PC-3 (cell line): ENCODE results near the gene PTH1R. TPM values are rescaled to one million over a fixed set of nuclear protein-coding genes. Genes with fewer than 3 reads are reported as not detected.

Experiments
- ATAC-seq: fragments of 200-7000 bp; cut with Tn5 transposase; 2 replicates; pipeline ENCODE4 v1.9.1; 2020; ENCODE audit warnings: mild to moderate bottlenecking, moderate library complexity
- BruUV-seq: library from RNA; stranded (reverse); fragments of 400-500 nt; replicated peaks from 2 replicates; lab custom pipeline; 2021; lab: Mats Ljungman, UMichigan
- CTCF ChIA-PET: fragments of 300-600 bp; sonication (Branson Sonifier 250); formaldehyde crosslinking; loops from one replicate; lab custom pipeline; 2022; ENCODE audit warnings: antibody characterized with exemption; lab: Charles Lee
- POLR2A ChIA-PET: fragments of 300-600 bp; sonication (Branson Sonifier 250); formaldehyde crosslinking; loops from one replicate; lab custom pipeline; 2022; ENCODE audit warnings: antibody characterized with exemption; ENCODE audit not compliant: unreplicated experiment; lab: Charles Lee
- DNase-seq: peaks from one replicate; pipeline ENCODE4 v3.0.0-alpha.2; 2015
- H2AFZ ChIP-seq: fragments of 300-600 bp; sonication (generic); 2 replicates; pipeline ENCODE4 v1.6.0; 2016; ENCODE audit warnings: antibody characterized with exemption, low read length
- H3F3A ChIP-seq: fragments of 300-600 bp; sonication (generic); one replicate; pipeline ENCODE4 v1.6.0; 2017; ENCODE audit warnings: antibody characterized with exemption, low read length, control low read depth, mild to moderate bottlenecking; ENCODE audit not compliant: unreplicated experiment
- H3K27ac ChIP-seq: fragments of 300-600 bp; sonication (generic); 2 replicates; pipeline ENCODE4 v1.5.1; 2016; ENCODE audit warnings: mild to moderate bottlenecking, low read length
- H3K27me3 ChIP-seq: fragments of 300-600 bp; sonication (generic); 2 replicates; pipeline ENCODE4 v1.6.1; 2016; ENCODE audit warnings: low read length, mixed read lengths
- H3K36me3 ChIP-seq: fragments of 300-600 bp; sonication (generic); 2 replicates; pipeline ENCODE4 v1.6.1; 2016; ENCODE audit warnings: low read depth, mixed run types, low read length, mixed read lengths
- H3K4me1 ChIP-seq: fragments of 300-600 bp; sonication (generic); 2 replicates; pipeline ENCODE4 v1.5.1; 2016; ENCODE audit warnings: low read length; ENCODE audit not compliant: insufficient read depth
- H3K4me2 ChIP-seq: fragments of 300-600 bp; sonication (generic); 2 replicates; pipeline ENCODE4 v1.6.0; 2016; ENCODE audit warnings: low read length
- H3K4me3 ChIP-seq: fragments of 300-600 bp; sonication (generic); 2 replicates; pipeline ENCODE4 v1.5.1; 2016; ENCODE audit warnings: mild to moderate bottlenecking, low read length, mixed read lengths
- H3K79me2 ChIP-seq: fragments of 300-600 bp; sonication (generic); 2 replicates; pipeline ENCODE4 v1.6.1; 2017; ENCODE audit warnings: low read length, mixed read lengths
- H3K9ac ChIP-seq: fragments of 300-600 bp; sonication (generic); 2 replicates; pipeline ENCODE4 v1.6.0; 2016; ENCODE audit warnings: mild to moderate bottlenecking, low read length
- H3K9me2 ChIP-seq: fragments of 300-600 bp; sonication (generic); replicated peaks from 2 replicates; pipeline ENCODE4 v1.6.1; 2016; ENCODE audit warnings: mixed run types, low read length, mixed read lengths
- H3K9me3 ChIP-seq: fragments of 300-600 bp; sonication (generic); 2 replicates; pipeline ENCODE4 v1.6.1; 2016; ENCODE audit warnings: low read length, mixed read lengths
- H4K20me1 ChIP-seq: fragments of 300-600 bp; sonication (generic); 2 replicates; pipeline ENCODE4 v1.6.1; 2016; ENCODE audit warnings: low read length, mixed read lengths
- EZH2 ChIP-seq: fragments of 300-600 bp; sonication (generic); IDR thresholded peaks from one replicate; pipeline ENCODE4 v1.6.1; 2017; ENCODE audit warnings: antibody characterized with exemption, mild to moderate bottlenecking, low read length; ENCODE audit not compliant: unreplicated experiment
- EZH2phosphoT487 ChIP-seq: fragments of 300-600 bp; sonication (generic); IDR thresholded peaks from 2 replicates; pipeline ENCODE4 v1.6.1; 2018; ENCODE audit warnings: mild to moderate bottlenecking, antibody characterized with exemption, low read length, borderline replicate concordance
- intact Hi-C: fragments of 100-400 bp; cut with micrococcal nuclease; formaldehyde crosslinking; loops from 2 replicates; pipeline ENCODE4 v1.9.0; 2023
- total RNA-seq: library from RNA; depleted of rRNA; stranded (reverse); fragments of >200 nt; gene quantifications from 2 replicates; pipeline ENCODE4 v1.2.3, GENCODE V29; 2014
- TF ChIP-seq, protein P1 (sequence below): fragments of 300-600 bp; sonication (generic); conservative IDR thresholded peaks from 2 replicates; pipeline ENCODE4 v1.5.1; 2017; ENCODE audit warnings: antibody characterized with exemption, low read depth, mild to moderate bottlenecking, low read length

The PTH1R gene
- total RNA-seq, 1 experiment from 2014 or later = not detected

DNA sequence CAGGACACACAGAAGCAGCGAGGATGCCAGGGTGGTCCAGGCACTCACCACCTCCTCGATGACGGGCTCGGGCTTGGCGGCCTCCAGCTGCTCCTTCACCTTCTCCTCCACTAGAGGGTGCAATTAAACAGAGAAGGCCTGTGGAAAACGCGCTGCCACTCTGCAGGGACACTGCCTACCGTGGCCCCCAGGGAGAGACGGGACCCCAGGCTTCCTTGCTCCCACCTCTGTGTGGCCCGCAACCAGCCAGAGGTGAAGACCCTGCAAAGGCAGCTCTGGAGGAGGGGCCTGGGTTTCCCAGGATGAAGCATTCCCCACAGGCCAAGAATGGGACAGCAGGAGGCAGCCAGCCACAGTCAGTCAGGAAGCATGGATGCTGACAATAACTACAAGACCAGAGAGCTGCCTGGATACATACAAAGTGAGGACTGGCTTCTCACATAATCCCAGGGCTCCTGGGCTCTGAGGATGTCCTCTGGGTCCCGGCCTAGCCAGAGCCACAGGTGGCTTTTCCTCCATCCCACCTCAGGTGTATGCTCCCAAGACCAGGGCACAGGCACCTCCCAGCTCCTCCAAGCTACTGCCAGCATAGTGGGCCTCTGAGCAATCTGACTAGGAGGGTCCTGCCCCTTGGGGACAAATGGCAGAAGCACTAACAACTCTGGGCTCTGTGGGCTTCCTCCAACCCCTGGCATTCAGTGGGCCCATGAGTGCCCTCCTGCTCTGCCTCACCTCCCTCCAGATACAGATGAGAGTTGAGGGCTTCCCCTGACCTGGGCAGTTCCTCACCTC lies 46.2 kb downstream of the PTH1R start:
- H3K27ac ChIP-seq = no peak overlapping the region
- H4K20me1 ChIP-seq = 0 out of 2 replicates have a peak, but pooled peaks cover 7% of the 10 kb centered on the region
- intact Hi-C loops = loop anchor here (5.0 kb wide), 1 partner anchor 74 kb away; no protein-coding TSS in a partner anchor
- no peaks in the 10 kb centered on the region for H3K4me1 ChIP-seq
- CTCF ChIA-PET = interaction anchor here (0.5 to 1.3 kb wide), 7 partner anchors 12 to 99 kb away, joined by 3 to 8 read pairs (median 4); no protein-coding TSS in a partner anchor
- no peaks in the 10 kb centered on the region for H3F3A ChIP-seq
- H3K9me3 ChIP-seq = no peaks in the 10 kb centered on the region
- no peaks in the 10 kb centered on the region for H3K9me2 ChIP-seq
- H3K36me3 ChIP-seq = peaks cover 84% of the 10 kb centered on the region
- H3K9ac ChIP-seq = no peak overlapping the region
- no peak overlapping the region for H3K4me3 ChIP-seq
- peaks cover 19% of the 10 kb centered on the region for H3K79me2 ChIP-seq
- ATAC-seq (peak; percentile 80), DNase-seq (peak; percentile 54)
- no peak overlapping the region for H2AFZ ChIP-seq
- TF ChIP-seq EZH2phosphoT487 = no peak
- TF ChIP-seq, protein P1, sequence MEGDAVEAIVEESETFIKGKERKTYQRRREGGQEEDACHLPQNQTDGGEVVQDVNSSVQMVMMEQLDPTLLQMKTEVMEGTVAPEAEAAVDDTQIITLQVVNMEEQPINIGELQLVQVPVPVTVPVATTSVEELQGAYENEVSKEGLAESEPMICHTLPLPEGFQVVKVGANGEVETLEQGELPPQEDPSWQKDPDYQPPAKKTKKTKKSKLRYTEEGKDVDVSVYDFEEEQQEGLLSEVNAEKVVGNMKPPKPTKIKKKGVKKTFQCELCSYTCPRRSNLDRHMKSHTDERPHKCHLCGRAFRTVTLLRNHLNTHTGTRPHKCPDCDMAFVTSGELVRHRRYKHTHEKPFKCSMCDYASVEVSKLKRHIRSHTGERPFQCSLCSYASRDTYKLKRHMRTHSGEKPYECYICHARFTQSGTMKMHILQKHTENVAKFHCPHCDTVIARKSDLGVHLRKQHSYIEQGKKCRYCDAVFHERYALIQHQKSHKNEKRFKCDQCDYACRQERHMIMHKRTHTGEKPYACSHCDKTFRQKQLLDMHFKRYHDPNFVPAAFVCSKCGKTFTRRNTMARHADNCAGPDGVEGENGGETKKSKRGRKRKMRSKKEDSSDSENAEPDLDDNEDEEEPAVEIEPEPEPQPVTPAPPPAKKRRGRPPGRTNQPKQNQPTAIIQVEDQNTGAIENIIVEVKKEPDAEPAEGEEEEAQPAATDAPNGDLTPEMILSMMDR = peak; percentile 91
- no TSS peak for BruUV-seq
- H3K27me3 ChIP-seq = no peaks in the 10 kb centered on the region
- H3K4me2 ChIP-seq = no peak overlapping the region
- POLR2A ChIA-PET = interaction anchor here (0.6 kb wide), 1 partner anchor 12 kb away, joined by 3 read pairs; no protein-coding TSS in a partner anchor

DNA sequence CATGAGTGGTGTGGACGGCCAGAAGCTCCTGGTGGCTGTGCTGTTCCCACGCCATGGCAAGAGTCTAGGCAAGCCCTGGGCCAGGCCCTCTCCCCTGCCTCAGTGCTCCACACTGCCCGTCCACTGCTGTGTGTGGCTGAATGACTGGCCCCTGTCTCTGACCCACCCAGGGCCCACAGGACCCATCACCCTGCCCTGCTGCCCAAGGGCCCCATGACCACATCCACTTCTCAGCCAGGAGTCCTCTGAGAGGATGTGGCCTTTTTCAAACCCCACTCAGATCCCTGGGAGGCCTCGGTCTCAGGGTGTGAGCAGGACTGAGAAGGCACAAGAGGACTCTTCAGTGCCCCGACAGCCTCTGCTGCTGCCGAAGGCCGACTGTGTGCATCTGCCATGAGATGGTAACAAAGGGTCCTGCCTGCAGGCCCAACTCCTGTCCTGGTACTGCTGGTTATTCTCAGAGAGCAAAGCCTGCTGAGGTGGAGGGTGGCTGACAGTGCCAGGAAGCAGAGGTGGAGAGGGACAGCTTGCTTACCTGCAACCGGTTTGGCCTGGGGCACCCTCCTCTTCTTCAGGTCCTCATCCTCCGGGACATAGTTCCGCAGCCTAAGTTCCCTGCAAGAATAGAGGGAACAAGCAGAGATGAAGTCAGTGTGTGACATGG lies 47.5 kb downstream of the PTH1R start:
- H3K27me3 ChIP-seq = no peaks in the 10 kb centered on the region
- H3K9ac ChIP-seq = no peak overlapping the region
- H3F3A ChIP-seq = no peaks in the 10 kb centered on the region
- H3K4me3 ChIP-seq = no peak overlapping the region
- CTCF ChIA-PET = no interaction called here
- 0 out of 2 replicates have a peak, but pooled peaks cover under 1% of the 10 kb centered on the region for H3K4me1 ChIP-seq
- no peaks in the 10 kb centered on the region for H3K9me3 ChIP-seq
- ATAC-seq (no peak), DNase-seq (no peak)
- no TSS peak for BruUV-seq
- no peak overlapping the region for H3K27ac ChIP-seq
- H3K9me2 ChIP-seq = no peaks in the 10 kb centered on the region
- intact Hi-C loops = loop anchor here (5.0 kb wide), 1 partner anchor 72 kb away; no protein-coding TSS in a partner anchor
- no peak overlapping the region for H2AFZ ChIP-seq
- 0 out of 2 replicates have a peak, but pooled peaks cover 7% of the 10 kb centered on the region for H4K20me1 ChIP-seq
- no peak overlapping the region for H3K4me2 ChIP-seq
- POLR2A ChIA-PET = interaction anchor here (0.7 kb wide), 1 partner anchor 367 kb away, joined by 5 read pairs; no protein-coding TSS in a partner anchor
- H3K36me3 ChIP-seq = peaks cover 71% of the 10 kb centered on the region
- TF ChIP-seq EZH2phosphoT487 (no peak), EZH2 (no peak)
- TF ChIP-seq, protein P1 = no peak
- peaks cover 32% of the 10 kb centered on the region for H3K79me2 ChIP-seq
